CD4-positive, alpha-beta T cell treated with Interleukin-2 at 100 ng/mL for 4 hours (primary cell): Measurements from ENCODE around the gene PTGES3.
"Not testable (repeated sequence)": the region's sequence is repeated elsewhere in the genome, so short reads cannot be mapped to it uniquely, and the experiment has no call there.

Experiments
- DNase-seq: peaks from one replicate; pipeline ENCODE4 v3.0.0-alpha.2; 2020; ENCODE audit warnings: low spot score

The PTGES3 gene, protein sequence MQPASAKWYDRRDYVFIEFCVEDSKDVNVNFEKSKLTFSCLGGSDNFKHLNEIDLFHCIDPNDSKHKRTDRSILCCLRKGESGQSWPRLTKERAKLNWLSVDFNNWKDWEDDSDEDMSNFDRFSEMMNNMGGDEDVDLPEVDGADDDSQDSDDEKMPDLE

DNA sequence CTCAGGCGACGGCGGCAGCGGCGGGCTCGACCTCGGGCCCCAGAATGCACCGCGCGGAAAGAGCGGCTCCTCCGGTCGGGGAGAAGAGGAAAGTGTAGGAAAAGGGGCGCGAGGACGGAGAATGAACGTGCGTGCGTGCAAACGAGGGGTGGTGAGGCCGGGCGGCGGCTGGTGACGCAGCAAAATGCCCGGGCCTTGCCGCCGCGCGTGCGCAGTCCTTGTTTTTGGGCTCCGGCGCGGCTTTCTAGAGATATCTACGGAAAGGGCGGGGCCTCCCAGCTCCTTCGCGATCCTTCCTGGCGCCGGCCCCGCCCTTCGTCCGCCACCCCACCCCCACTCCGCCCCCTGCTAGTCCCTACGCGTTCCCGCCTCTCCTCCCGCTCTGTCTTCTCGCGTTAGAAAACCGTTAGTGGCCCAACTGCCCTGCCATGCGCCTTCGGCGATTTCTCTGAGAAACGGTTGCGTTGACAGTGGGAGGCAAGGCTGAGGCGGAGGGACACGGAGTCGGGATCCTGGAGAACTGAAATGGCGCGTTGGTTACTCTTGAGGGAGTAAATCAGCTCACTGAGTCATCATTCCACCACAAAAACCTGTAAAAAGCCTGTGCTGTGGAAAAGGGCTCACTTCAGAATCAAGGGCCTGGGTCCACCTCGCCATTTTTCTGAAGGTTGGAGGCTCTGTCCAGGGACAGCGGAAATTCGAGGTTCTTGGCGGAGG is at the start of gene PTGES3:
PTGES3 (minus strand) TSS at position 156 of the 717 bp plus-strand sequence. CDS start 285 bp downstream, outside the sequence.
- peak; percentile 98 for DNase-seq

DNA sequence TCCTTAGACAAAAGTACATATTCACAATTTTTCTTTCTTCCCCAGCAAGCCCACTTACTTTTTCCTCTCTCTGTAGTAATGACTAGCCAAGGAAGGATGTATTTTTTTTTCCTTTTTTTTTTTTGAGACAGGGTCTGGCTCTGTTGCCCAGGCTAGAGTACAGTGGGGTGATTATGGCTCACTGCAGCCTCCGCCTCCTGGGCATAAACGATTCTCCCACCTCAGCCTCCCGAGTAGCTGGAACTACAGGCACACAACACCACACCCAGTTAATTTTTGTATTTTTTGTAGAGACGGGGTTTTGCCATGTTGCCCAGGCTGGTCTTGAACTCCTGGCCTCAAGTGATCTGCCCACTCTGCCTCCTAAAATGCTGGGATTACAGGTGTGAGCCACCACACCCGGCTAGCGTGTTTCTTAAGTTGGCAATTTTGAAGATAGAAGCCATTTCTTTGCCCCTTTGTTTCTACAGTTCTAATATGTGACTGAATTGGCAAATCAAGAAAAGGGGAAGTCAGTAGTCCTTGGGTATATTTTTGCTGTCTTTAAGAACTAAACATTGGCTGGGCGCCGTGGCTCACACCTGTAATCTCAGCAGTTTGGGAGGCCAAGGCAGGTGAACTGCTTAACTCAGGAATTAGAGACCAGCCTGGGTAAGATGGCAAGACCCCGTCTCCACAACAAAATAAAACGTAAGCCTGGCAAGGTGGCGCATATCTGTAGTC is 40.2 kb upstream of the PTGES3 start:
- DNase-seq, result no peak

DNA sequence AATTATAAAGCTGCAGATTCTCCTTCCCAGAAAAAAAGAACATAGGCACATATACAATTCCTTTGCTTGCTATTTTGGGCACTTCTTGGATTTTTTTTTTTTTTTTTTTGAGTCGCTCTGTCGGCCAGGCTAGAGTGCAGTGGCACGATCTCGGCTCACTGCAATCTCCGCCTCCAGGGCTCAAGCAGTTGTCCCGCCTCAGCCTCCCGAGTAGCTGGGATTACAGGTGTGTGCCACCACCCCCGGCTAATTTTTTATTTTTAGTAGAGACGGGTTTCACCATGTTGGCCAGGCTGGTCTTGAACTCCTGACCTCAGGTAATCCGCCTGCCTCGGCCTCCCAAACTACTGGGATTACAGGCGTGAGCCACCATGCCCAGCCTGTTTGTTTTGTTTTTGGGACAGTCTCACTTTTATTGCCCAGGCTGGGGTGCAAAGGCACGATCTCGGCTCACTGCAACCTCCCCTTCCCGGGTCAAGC is 38.2 kb upstream of the PTGES3 start:
- not testable (repeated sequence) for DNase-seq

DNA sequence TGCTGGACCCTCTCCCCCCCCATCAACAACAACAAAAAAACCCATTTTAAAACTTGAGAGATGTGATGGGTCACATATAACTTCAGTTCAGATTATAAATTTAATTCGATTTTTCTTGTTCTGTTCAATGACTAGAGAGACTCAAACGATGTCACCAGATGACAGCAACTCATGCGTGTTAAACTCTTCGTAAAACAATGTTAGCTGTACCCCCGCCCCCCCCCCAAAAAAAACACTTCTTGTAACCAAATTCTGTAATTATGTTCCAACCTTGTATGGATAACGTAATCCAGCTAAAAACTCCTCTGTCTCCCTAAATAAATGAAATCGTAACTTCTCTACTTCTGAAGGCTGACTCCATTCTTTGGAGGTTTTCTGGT is 37.6 kb upstream of the PTGES3 start:
- no peak for DNase-seq

DNA sequence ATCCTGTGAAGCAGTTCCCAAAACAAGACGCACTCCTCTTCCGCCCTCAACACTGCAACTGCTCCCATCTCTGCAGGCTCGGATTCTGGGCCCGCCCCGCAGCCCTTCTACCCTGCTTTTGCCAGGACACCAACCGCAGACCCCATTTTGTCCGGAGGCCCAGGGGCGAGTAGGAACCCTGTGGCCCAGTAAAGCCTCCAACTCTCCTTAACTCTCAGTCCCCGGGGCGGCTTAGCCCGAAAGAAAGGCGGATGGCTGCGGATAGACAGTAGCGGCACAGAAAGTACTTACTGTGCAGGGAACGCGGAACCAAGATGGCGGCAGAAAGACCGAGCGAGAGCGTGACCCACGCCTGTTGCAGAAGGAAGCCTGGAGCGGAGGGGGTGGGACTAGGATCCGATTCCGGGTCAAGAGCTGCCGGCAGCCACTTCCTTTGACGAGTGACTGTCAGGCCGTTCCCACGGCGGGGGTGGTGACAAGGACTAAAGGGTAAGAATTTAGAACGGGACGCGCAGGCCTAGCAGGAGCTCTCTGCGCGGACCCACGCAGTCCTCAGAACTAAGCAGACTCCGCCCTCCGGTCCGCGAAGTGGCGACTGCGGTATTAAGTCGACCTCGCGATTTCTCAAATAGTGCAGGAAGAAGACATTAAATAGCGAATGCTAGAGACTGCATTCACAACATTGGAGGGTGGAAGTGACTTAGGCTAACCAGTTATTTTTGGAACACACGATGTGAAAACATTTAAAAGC is 37.1 kb upstream of the PTGES3 start, which contains the start of gene NACA:
NACA (minus strand) TSS at position 328 of the 751 bp plus-strand sequence. CDS start 778 bp downstream, outside the sequence.
- DNase-seq, result peak; percentile 98

DNA sequence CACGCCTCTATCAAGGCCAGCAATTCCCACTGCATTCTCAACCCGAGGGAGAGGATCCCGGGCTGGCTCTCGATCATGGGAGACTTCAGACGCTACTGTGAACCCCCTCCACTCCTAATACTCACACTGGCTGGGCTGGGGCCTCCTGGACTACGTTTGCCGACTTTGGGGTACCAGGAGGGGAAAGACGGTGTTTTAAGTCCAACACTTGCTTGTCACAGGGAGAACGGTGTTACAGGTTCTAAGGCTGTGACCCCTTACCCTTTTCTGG is 36.6 kb upstream of the PTGES3 start:
- no peak for DNase-seq

DNA sequence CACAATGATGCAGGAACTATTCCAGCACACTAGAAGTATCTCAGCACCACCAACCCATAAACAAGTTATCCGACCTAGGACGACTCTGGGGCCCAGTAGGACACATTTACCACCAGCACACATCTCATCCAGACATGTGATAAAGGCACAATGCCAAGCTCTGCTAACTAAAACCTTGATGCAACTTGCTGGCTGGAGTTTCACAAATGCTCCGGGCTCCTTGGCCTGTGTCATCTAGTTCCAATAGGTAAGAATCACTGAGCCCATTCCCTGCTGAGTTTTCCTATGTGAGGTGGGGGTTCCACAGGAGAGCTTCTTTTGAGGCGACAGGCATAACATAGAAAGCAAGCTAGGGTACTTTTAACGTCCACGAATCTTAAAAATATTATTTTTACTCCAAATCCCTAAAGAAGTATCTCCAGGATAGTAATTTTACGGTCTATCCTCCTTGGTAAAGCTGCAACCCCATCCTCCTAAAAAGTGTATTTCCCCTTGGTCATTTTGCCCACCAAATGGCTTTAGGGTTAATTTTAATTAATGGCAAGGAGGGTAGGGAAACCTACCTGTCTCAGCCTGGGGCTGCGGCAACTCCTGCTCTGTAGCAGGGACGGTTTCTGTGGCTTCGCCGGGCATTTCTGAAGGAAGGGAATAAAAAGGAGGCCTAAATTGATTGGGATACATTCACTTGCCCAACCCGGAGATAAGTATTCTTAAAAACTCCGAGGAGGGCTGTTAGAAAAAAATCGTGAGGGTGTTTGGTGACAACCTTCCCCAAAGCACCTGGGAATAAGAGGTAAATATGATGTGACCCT is 36.0 kb upstream of the PTGES3 start:
- no peak for DNase-seq

DNA sequence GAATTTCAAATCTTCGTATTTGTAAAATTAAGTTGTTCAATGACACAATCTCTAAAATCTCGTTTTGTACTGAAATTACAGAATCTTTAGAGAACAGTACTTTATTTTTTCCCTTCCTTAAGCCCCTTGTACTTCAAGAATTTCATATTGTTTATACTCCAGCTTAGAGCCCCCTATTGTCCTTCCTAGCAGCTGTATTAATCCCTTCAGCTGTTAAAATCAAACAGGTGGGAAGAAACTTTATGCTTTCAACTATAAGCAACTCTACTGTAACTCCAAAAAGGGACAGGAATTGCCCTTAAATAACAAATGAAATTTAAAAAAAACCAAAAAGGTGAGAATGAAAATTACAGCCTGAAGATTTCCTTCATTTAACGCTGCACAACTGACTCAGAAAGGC is 35.3 kb upstream of the PTGES3 start:
- DNase-seq, result no peak

DNA sequence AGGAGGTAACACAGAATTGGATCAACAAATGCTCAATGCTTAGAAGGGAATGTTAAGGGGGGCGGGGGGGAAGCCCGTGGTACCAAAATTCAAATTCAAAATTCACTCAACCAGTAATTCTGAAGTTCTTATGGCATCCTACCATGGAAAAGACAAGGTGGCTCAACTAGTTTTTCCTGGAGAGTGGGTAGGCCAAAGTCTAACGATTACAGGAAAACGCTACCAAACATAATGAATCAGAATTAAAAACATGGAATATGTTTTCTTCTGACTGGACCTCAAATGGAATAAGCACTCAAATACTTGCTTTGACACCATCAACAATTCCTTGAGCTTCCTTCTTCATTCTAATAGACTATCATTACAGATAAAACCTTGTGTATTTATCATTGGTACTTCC is 34.7 kb upstream of the PTGES3 start:
- no peak for DNase-seq

DNA sequence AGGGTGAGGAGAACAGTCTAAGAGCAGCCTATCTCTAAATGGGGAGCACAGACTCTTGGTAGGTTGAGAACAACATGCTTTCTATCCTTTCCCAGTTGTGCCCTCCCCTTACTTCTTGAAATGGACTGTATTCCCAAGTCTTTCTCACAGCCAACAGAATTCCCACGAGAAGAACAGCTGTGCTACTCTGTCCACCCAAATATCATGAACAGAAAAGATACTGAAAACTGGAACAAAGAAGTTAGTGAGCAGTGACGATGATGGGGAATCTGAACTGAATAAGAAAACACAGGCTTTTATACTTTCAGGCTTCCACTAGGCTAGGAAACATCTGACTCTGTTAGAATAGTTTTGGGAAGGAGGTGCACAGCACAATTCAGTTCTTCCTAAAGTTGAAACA is 33.6 kb upstream of the PTGES3 start:
- no peak for DNase-seq

DNA sequence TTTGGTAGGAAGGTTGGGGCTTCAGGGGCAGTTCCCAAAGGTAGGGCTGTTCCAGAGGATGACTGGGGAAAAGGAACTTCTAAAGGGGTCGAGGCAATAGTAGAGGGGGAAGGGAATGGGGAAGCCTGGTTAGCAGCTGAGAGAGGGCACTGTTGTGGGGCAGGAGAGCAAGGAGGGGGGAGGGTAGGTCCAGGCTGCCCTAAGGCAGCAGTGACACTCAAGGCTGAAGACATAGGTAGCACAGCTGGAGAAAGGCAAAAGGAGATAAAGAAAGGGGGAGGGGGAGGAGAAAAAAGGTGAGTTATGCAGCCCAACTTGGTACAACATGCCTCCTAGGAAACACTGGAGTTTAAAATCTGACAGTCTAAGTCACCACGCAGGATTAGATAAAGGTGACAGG is 33.1 kb upstream of the PTGES3 start:
- DNase-seq, result no peak

DNA sequence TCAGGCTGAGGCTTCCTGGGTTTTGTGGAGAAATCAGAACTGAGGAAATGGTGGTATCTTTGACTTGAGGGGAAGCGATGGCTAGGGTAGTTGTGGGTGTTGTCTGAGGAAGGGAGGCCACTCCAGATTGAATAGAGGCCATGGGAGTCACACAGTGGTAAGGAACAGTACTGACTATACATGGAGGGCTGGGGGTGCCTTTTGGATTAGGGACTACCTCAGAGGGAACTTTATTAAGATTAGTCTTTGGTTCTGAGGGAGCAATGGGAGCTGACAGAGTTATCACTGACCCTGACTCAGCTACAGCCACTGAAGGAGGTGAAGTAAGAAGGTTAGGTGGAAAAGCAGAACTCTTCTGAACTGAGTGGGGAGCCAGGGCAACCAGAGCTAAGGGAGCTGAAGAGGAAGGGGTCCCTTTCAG is 32.7 kb upstream of the PTGES3 start:
- DNase-seq, result no peak

DNA sequence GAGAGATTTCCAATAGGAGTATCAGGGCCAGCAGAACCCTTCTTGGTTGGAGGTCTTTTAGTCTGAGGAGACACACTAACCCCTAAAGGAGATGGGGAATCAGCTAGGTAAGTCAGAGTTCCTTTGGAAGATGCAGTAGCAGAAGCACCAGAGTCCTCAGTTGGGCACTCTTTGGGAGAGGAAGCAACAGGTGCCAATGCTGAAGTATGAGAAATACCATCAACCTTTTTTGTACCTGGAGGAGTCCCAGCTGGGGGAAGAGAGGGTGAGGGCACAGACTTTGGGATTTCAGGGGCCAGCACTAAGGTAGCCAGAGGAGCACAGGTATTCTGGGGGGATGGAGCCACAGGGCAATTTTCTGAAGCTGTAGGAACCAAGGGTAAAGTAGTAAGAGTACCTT is 31.0 kb upstream of the PTGES3 start:
- no peak for DNase-seq

DNA sequence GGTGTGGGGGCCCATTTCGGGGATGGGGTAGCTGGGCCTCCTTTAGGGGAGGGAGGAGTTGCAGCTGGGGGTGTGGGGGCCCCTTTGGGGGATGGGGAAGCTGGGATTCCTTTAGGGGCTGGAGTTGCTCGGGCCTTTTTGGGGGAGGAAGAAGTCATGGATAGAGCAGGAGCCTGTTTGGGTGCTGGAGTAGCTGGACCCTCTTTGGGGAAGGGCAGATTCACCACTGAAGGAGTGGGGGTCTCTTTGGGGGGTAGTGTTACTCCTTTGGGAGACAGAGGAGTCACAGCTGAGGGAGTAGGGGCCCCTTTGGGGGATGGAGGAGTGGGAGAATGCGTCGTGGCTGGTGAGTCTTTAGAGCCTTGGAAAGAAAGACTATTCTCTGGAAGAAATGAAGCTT is 30.6 kb upstream of the PTGES3 start:
- no peak for DNase-seq

DNA sequence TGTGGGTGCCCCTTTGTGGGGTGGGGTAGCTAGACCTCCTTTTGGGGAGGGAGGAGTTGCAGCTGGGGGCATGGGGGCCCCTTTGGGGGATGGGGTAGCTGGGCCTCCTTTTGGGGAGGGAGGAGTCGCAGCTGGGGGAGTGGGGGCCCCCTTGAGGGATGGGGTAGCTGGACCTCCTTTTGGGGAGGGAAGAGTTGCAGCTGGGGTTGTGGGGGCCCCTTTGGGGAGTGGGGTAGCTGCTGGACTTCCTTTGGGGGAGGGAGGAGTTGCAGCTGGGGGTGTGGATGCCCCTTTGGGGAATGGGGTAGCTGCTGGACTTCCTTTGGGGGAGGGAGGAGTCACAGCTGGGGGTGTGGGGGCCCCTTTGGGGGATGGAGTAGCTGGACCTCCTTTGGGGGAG is 30.1 kb upstream of the PTGES3 start:
- no peak for DNase-seq

DNA sequence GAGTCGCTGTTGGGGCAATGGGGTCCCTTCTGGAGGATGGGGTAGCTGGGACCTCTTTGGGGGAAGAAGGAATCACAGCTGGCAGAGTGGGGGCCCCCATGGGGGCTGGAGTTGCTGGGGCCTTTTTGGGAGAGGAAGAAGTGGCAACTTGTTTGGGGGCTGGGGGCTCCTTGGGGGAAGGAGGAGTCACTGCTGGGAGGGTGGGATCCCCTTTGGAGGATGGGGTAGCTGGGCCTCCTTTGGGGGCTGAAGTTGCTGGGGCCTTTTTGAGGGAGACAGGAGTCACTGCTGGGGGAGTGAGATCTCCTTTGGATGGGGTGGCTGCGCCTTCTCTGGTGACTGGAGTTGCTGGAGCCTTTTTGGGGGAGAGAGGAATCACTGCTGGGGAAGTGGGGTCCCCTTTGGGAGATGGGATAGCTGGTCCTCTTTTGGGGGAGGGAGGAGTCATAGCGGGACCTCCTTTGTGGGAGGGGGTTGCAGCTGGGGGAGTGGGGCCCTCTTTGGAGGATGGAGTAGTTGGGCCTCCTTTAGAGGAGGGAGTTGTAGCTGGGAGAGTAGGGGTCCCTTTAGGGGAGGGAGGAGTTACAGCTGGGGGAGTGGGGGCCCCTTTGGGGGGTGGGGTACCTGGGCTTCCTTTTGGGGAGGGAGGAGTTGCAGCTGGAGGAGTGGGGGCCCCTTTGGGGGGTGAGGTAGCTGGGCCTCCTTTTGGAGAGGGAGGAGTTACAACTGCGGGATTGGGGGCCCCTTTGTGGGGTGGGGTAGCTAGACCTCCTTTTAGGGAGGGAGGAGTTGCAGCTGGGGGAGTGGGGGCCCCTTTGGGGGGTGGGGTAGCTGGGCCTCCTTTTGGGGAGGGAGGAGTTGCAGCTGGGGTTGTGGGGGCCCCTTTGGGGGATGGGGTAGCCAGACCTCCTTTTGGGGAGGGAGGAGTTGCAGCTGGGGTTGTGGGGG is 29.1 kb upstream of the PTGES3 start:
- no peak for DNase-seq

DNA sequence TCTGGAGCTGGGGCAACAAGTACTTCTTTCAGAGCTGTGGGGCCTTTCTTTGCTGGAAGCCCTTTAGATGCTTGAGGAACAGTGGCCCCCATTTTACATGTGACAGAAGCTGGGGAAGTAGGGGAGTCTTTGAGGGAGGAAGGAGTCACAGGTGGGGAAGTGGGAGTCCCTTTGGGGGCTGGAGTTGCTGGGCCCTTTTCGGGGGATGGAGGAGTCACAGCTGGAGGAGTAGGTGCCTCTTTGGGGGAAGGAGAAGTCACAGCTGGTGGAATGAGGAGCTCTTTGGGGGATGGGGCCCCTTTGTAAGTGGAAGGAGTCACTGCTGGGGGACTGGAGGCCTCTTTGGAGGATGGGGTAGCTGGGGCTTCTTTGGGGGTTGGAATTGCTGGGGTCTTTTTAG is 28.4 kb upstream of the PTGES3 start:
- no peak for DNase-seq

DNA sequence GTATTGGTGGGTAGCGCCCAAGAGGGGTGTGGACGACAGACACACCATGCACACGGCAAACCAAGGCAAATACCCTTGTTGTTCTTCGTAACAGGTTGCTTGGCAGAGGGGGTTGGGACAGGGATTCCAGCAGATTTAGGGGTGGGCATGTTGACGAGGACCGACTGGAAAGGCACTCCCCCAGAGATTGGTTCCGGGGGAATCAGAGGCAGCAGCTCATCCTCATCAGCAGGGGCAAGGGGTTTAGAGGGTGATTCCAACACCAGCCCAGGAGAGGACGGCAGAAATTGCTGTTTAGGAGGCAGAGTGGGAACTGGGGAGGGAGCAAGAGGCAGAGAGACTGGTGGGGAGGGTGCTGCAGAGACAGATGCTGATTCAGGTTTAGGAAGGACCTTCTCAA is 27.7 kb upstream of the PTGES3 start:
- DNase-seq, result no peak

DNA sequence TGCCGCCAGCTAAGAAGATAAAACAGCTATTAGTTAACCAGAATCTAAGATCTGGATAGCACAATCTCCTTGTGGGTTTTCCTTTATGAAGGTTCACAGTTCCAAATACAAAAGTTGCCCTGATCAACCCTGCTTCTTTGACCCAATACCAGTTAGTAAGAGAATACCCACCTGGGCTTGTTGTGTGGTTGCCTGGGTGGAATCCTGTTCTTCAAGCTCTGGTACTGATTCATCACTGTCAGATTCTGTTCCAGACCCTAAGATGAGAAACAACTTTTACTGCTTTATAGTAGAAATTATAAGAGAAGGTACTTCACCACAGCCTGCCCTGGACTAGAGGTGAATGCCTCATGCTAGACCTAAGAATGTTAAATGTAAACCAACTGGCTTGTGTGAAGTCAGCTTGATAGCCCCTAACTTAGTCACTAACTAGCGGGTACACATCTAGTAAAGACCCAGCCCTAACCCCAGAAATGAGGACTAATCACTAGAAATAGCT is 26.4 kb upstream of the PTGES3 start:
- DNase-seq, result no peak

DNA sequence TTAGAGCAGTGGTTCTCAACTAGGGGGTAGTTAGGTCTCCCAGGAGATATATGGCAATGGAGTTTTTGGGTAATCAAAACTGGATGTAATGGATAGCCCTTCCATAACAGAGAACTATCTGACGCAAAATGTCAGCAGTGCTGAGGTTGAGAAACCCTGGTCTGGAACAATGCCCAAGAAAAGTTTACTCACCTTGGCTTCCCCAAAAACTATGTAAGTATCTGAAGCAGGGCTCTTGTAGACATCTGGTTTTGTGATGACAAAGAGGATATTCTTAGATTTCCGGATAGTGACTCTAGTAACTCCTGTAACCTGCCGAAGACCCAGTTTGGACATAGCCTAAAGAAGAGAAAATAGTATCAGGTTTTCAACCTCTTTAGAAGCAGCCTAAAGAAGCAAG is 25.3 kb upstream of the PTGES3 start:
- no peak for DNase-seq
